ACC112 (cell line): ENCODE measurements around the gene CREG2.
"Not testable (repeated sequence)": the region's sequence is repeated elsewhere in the genome, so short reads cannot be mapped to it uniquely, and the experiment has no call there.

Experiments
- H2AFZ ChIP-seq: fragments of 200-600 bp; sonication (generic); one replicate; pipeline ENCODE4 v1.6.0; 2017; ENCODE audit warnings: antibody characterized with exemption, low read length; ENCODE audit not compliant: unreplicated experiment
- H3K27ac ChIP-seq: fragments of 200-600 bp; sonication (generic); 2 replicates; pipeline ENCODE4 v1.5.1; 2014; ENCODE audit warnings: low read depth, mild to moderate bottlenecking, antibody characterized with exemption, low read length, moderate library complexity
- H3K27me3 ChIP-seq: fragments of 200-600 bp; sonication (generic); 2 replicates; pipeline ENCODE4 v1.6.1; 2014; ENCODE audit warnings: mild to moderate bottlenecking, antibody characterized with exemption, low read length, moderate library complexity, mixed read lengths; ENCODE audit not compliant: insufficient read depth
- H3K36me3 ChIP-seq: fragments of 200-600 bp; sonication (generic); 2 replicates; pipeline ENCODE4 v1.6.1; 2016; ENCODE audit warnings: mild to moderate bottlenecking, antibody characterized with exemption, low read length, moderate library complexity, mixed read lengths; ENCODE audit not compliant: insufficient read depth
- H3K4me1 ChIP-seq: fragments of 200-600 bp; sonication (generic); one replicate; pipeline ENCODE4 v1.6.1; 2016; ENCODE audit warnings: low read length, mixed read lengths; ENCODE audit not compliant: insufficient read depth, unreplicated experiment, control insufficient read depth
- H3K4me3 ChIP-seq: fragments of 200-600 bp; sonication (generic); 2 replicates; pipeline ENCODE4 v1.5.1; 2014; ENCODE audit warnings: mild to moderate bottlenecking, low read depth, low read length
- H3K79me2 ChIP-seq: fragments of 200-600 bp; sonication (generic); one replicate; pipeline ENCODE4 v1.6.0; 2016; ENCODE audit warnings: low read length; ENCODE audit not compliant: control insufficient read depth, unreplicated experiment, insufficient read depth

Gene CREG2

DNA sequence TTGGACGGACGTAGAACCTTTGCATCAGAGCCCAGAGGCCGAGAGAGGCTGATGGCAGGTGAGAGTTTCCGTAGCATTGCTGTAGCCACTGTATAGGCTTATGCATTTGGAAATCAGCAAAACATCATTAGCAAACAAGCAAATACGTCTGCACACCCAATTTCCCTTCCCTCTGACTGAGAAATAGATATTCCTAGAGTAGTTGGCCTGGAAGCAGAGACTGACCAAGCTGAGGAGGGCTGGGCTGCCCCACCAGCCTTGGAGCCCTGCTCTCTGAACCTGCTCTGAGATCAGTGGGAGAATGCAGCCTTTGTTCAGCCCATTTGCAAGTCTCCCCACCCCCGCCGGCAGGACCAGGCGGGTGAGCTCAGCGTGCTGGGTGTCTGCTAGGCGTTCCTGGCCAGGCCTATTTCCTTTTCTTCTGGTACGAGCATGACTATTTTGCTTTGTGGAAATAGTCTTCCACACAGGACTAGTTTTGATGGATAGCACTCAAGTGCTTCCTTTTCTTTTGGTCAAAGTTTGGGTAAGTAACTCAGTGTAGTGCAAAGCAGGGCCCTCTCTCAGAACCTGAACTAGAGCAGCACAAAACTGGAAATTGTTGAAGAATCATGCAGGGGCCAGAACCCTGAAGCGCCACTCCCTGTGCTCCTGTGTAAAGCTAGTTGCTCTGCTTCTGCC lies 56.9 kb downstream of the CREG2 start:
- Histone ChIP-seq H3K4me3 (no peak overlapping the region), H2AFZ (no peak overlapping the region)

GRCh38 chr2:101329026-101329425 lies 58.3 kb downstream of the CREG2 start:
- Histone ChIP-seq H3K79me2 (no peaks in the 10 kb centered on the region), H2AFZ (no peak overlapping the region), H3K27me3 (peaks cover 5% of the 10 kb centered on the region; the same call in 1 of the 2 replicates), H3K4me1 (no peaks in the 10 kb centered on the region), H3K27ac (no peak overlapping the region), H3K36me3 (no peaks in the 10 kb centered on the region), H3K4me3 (no peak overlapping the region)

More for the DNA sequence above, 56.9 kb downstream of the CREG2 start:
- no peaks in the 10 kb centered on the region for H3K4me1 ChIP-seq
- H3K36me3 ChIP-seq: no peaks in the 10 kb centered on the region
- H3K27ac ChIP-seq: no peak overlapping the region
- H3K79me2 ChIP-seq: no peaks in the 10 kb centered on the region
- peaks cover 5% of the 10 kb centered on the region; the same call in 1 of the 2 replicates for H3K27me3 ChIP-seq

DNA sequence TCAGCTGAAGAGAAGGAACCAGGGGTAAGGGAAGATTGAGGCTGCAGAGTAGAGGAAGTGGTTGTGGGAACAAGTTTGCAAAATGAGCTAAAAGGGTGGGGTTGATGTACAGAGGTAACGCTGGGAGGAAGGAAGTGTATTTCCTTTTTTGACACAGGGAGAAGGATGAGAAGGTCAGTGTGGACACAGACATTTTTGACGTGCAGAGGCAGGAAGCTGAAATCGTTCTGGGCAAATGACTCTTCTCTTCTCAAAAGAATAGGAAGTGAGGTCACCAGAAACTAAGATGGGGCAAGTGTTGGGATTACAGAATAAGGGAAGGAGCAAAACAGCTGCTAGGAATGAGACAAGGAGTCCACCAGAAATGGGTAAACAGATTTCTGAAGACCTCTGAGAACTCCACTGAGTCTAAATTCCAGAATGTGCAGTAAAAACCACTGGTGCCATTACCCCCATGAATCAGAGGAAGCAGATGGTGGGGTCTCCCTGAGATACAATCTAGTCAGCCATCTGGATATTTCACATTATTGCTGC lies 58.8 kb downstream of the CREG2 start:
- no peak overlapping the region for H3K27ac ChIP-seq
- H2AFZ ChIP-seq: peak overlapping the region; percentile 3
- no peaks in the 10 kb centered on the region for H3K4me1 ChIP-seq
- H3K79me2 ChIP-seq: no peaks in the 10 kb centered on the region
- H3K4me3 ChIP-seq: no peak overlapping the region
- peaks cover 5% of the 10 kb centered on the region; the same call in 1 of the 2 replicates for H3K27me3 ChIP-seq
- H3K36me3 ChIP-seq: no peaks in the 10 kb centered on the region

DNA sequence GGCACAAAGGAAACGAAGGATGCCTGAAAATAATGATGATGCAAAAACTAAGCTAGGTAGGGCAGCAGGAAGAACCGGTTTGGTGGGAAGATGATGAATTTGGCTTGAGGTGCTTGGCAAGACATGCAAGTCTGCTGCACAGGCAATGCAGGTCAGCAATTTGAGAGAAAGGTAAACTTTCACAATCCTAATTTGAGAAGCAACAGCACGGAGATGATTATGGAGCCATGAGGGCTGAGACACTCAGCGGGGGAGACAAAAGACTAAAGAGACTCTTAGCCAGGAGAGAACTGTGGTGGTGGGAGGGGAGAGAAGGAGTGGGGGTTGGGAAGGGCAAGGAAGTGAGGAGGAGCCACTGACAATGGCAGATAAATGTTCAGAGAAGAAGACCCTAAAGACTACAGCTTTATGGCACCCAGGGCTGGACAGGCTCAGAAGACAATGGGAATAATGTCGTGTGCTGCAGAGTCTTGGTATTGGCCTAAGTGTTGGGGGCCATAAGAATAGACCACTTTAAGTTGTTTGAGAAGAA lies 59.4 kb downstream of the CREG2 start:
- no peaks in the 10 kb centered on the region for H3K4me1 ChIP-seq
- H3K4me3 ChIP-seq: no peak overlapping the region
- H3K79me2 ChIP-seq: no peaks in the 10 kb centered on the region
- no peaks in the 10 kb centered on the region for H3K36me3 ChIP-seq
- no peak overlapping the region for H3K27ac ChIP-seq
- H2AFZ ChIP-seq: no peak overlapping the region
- peaks cover 5% of the 10 kb centered on the region; the same call in 1 of the 2 replicates for H3K27me3 ChIP-seq

DNA sequence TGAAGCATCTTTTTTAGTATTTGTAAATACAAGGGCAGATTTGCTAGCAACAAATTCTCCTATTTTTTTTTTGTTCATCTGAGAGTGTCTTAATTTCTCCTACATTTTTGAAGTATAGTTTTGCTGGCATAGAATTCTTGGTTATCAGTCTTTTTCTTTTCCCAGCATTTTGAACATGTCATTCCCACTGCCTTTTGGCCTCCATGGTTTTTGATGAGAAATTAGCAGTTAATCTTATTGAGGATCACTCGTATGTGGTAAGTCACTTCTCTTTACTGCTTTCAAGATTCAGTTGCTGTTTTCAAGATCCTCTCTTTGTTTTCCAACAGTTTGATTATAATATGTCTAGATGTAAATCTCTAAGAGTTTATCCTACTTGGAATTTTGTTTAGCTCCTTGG lies 61.9 kb downstream of the CREG2 start:
- Histone ChIP-seq H3K36me3 (no peaks in the 10 kb centered on the region), H3K79me2 (no peaks in the 10 kb centered on the region), H3K27me3 (peaks cover 11% of the 10 kb centered on the region), H3K4me1 (no peaks in the 10 kb centered on the region), H3K27ac (no peak overlapping the region), H3K4me3 (no peak overlapping the region), H2AFZ (no peak overlapping the region)

DNA sequence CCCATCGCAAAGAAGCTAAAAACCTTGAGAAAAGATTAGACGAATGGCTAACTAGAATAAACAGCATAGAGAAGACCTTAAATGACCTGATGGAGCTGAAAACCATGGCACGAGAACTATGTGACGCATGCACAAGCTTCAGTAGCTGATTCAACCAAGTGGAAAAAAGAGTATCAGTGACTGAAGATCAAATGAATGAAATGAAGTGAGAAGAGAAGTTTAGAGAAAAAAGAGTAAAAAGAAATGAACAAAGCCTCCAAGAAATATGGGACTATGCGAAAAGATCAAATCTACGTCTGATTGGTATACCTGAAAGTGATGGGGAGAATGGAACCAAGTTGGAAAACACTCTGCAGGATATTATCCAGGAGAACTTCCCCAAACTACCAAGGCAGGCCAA lies 70.7 kb downstream of the CREG2 start:
- not testable (repeated sequence) for H3K27me3 ChIP-seq, H3K79me2 ChIP-seq, H3K4me1 ChIP-seq

GRCh38 chr2:101311696-101312017 lies 75.6 kb downstream of the CREG2 start:
- Histone ChIP-seq H2AFZ (no peak overlapping the region), H3K27me3 (peaks cover 4% of the 10 kb centered on the region; the same call in 1 of the 2 replicates), H3K36me3 (no peaks in the 10 kb centered on the region), H3K4me1 (no peaks in the 10 kb centered on the region), H3K4me3 (no peak overlapping the region), H3K27ac (no peak overlapping the region), H3K79me2 (peaks cover 18% of the 10 kb centered on the region)

More for the DNA sequence above, 70.7 kb downstream of the CREG2 start:
- H3K27ac ChIP-seq, H3K4me3 ChIP-seq, H3K36me3 ChIP-seq, H2AFZ ChIP-seq: not testable (repeated sequence)

DNA sequence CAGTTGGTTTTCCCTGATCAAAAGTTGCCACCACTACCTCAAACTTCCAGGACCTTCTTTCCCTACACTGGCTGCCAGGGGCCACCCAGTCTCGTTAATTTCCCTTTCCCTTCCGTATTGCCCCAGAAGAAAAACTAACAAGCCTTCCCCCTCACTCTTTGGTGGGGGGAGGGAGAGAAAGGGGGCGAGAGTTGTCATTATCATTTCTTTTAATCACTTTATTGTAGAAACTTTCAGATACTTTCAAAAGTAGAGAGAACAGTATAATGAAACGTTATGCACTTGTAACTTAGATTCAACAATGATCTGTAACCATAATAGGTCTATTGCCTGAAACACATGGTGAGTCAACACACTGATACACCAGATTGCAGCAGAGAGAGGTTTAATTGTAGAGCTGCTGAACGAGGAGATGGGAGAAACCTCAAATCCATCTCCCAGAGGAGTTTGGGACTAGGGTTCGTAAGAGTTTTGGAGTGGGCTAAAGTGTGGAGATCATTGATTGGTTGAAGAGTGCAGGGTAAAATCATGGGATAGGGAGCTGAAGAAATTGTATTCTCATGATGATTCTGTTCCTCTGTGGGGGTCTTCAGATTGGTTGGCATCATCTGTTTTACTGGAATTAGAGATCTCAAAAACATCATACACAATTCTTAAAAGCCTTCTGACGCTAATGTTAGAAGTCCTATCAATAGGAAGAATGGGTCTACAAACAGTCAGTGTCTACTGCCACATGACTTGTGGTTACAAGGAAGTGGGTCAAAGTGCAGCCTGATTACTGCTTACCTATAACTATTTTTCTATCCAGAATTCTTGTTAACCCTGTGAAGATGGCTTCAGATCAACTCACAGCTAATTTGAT lies 76.2 kb downstream of the CREG2 start:
- H3K79me2 ChIP-seq: peaks cover 24% of the 10 kb centered on the region
- H3K27me3 ChIP-seq: peaks cover 4% of the 10 kb centered on the region; the same call in 1 of the 2 replicates
- H3K4me1 ChIP-seq: peaks cover 3% of the 10 kb centered on the region
- H3K27ac ChIP-seq: no peak overlapping the region
- no peak overlapping the region for H3K4me3 ChIP-seq
- no peak overlapping the region for H2AFZ ChIP-seq
- H3K36me3 ChIP-seq: no peaks in the 10 kb centered on the region

- peaks cover 32% of the 10 kb centered on the region for H3K79me2 ChIP-seq
- peaks cover 11% of the 10 kb centered on the region for H3K4me1 ChIP-seq
- H3K4me3 ChIP-seq: no peak overlapping the region
- no peaks in the 10 kb centered on the region for H3K36me3 ChIP-seq
- H3K27ac ChIP-seq: no peak overlapping the region
- no peaks in the 10 kb centered on the region for H3K27me3 ChIP-seq
- no peak overlapping the region for H2AFZ ChIP-seq
Measured at GRCh38 chr2:101310090-101310833, 77.0 kb downstream of the CREG2 start.
